Smooth muscle cell (in vitro differentiated cells): ENCODE data around the gene MAB21L3. TPM values are rescaled to one million over a fixed set of nuclear protein-coding genes. Genes with fewer than 3 reads are reported as not detected.

Experiments used
- DNase-seq: peaks from one replicate; lab custom pipeline; 2025; ENCODE audit not compliant: unreplicated experiment; lab: John Stamatoyannopoulos, UW
- H2AFZ ChIP-seq: fragments of 200-600 bp; sonication (generic); 2 replicates; pipeline ENCODE4 v1.6.0; 2016; ENCODE audit warnings: antibody characterized with exemption, low read depth, mild to moderate bottlenecking
- H3F3A ChIP-seq: fragments of 200-600 bp; sonication (generic); 2 replicates; pipeline ENCODE4 v1.6.0; 2017; ENCODE audit warnings: antibody characterized with exemption, low read depth
- H3K27ac ChIP-seq: fragments of 200-600 bp; sonication (generic); 2 replicates; pipeline ENCODE4 v1.5.1; 2016; ENCODE audit warnings: low read depth, mild to moderate bottlenecking
- H3K27me3 ChIP-seq: fragments of 200-600 bp; sonication (generic); 2 replicates; pipeline ENCODE4 v1.6.1; 2016; ENCODE audit warnings: low read depth, mild to moderate bottlenecking
- H3K36me3 ChIP-seq: fragments of 200-600 bp; sonication (generic); 2 replicates; pipeline ENCODE4 v1.5.1; 2016; ENCODE audit warnings: low read depth
- H3K4me1 ChIP-seq: fragments of 200-600 bp; sonication (generic); 2 replicates; pipeline ENCODE4 v1.5.1; 2016; ENCODE audit warnings: low read depth
- H3K4me2 ChIP-seq: fragments of 200-600 bp; sonication (generic); 2 replicates; pipeline ENCODE4 v1.6.0; 2016; ENCODE audit warnings: mild to moderate bottlenecking
- H3K4me3 ChIP-seq: fragments of 200-600 bp; sonication (generic); 2 replicates; pipeline ENCODE4 v1.5.1; 2016; ENCODE audit warnings: mild to moderate bottlenecking
- H3K79me2 ChIP-seq: fragments of 200-600 bp; sonication (generic); 2 replicates; pipeline ENCODE4 v1.6.0; 2016; ENCODE audit warnings: low read depth, mild to moderate bottlenecking
- H3K9ac ChIP-seq: fragments of 200-600 bp; sonication (generic); 2 replicates; pipeline ENCODE4 v1.6.0; 2016; ENCODE audit warnings: low read depth
- H3K9me3 ChIP-seq: fragments of 200-600 bp; sonication (generic); replicated peaks from 2 replicates; pipeline ENCODE4 v1.5.1; 2016; ENCODE audit warnings: low read depth
- H4K20me1 ChIP-seq: fragments of 200-600 bp; sonication (generic); 2 replicates; pipeline ENCODE4 v1.6.0; 2016; ENCODE audit warnings: low read depth
- WGBS: methylation state at CpG from one replicate; pipeline ENCODE4 v1.1.7; 2016; ENCODE audit warnings: low lambda C conversion rate; 5-methylcytosine and 5-hydroxymethylcytosine counted together
- polyA plus RNA-seq: library from polyadenylated mRNA; unstranded; fragments of >200 nt; fragmentation: Nextera tagmentation; extraction: Ambion mirVana; gene quantifications from 2 replicates; pipeline ENCODE4 v1.2.1, GENCODE V29; 2016
- total RNA-seq: library from RNA; depleted of rRNA; stranded (reverse); fragments of >200 nt; gene quantifications from 2 replicates; pipeline ENCODE4 v1.2.3, GENCODE V29; 2014
- TF ChIP-seq, protein P1 (sequence below): fragments of 200-600 bp; sonication (generic); IDR thresholded peaks from 2 replicates; pipeline ENCODE4 v1.5.1; 2017; ENCODE audit warnings: borderline replicate concordance, mild to moderate bottlenecking, antibody characterized with exemption; ENCODE audit not compliant: insufficient read depth, poor library complexity, severe bottlenecking

MAB21L3 gene
- total and polyA plus RNA-seq, 2 experiments from 2014 or later, result 0.13 to 0.26 TPM

DNA sequence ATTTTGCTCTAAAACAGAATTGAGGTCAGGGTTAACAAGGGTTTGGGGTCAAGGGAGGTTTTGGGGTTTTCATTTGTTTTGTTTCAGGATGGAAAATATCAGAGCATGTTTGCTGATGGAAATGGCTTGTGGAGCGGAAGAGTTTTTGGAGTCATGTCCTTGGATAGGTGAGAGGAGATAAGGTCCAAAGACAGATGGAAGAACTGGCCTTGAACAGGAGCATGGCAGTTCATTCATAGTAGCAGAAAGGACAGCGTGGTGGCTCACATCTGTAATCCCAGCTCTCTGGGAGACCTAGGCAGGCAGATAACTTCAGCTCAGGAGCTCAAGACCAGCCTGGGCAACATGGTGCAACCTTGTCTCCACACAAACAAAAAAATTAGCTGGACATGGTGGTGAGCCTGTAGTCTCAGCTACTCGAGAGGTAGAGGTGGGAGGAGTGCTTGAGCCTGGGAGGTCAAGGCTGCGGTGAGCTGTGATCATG lies 65.1 kb downstream of the MAB21L3 start:
- Histone ChIP-seq H3K4me2 (no peak overlapping the region), H3K79me2 (no peaks in the 10 kb centered on the region), H3K27me3 (peaks cover 6% of the 10 kb centered on the region), H2AFZ (no peak overlapping the region), H4K20me1 (no peaks in the 10 kb centered on the region), H3K9me3 (no peaks in the 10 kb centered on the region), H3K4me3 (no peak overlapping the region), H3F3A (no peaks in the 10 kb centered on the region), H3K36me3 (no peaks in the 10 kb centered on the region), H3K9ac (no peak overlapping the region), H3K27ac (no peak overlapping the region), H3K4me1 (no peaks in the 10 kb centered on the region)
- 88% methylated on average over 4 of the region's 4 CpGs for WGBS
- TF ChIP-seq, protein P1, sequence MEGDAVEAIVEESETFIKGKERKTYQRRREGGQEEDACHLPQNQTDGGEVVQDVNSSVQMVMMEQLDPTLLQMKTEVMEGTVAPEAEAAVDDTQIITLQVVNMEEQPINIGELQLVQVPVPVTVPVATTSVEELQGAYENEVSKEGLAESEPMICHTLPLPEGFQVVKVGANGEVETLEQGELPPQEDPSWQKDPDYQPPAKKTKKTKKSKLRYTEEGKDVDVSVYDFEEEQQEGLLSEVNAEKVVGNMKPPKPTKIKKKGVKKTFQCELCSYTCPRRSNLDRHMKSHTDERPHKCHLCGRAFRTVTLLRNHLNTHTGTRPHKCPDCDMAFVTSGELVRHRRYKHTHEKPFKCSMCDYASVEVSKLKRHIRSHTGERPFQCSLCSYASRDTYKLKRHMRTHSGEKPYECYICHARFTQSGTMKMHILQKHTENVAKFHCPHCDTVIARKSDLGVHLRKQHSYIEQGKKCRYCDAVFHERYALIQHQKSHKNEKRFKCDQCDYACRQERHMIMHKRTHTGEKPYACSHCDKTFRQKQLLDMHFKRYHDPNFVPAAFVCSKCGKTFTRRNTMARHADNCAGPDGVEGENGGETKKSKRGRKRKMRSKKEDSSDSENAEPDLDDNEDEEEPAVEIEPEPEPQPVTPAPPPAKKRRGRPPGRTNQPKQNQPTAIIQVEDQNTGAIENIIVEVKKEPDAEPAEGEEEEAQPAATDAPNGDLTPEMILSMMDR, result no peak
- DNase-seq, result no peak

DNA sequence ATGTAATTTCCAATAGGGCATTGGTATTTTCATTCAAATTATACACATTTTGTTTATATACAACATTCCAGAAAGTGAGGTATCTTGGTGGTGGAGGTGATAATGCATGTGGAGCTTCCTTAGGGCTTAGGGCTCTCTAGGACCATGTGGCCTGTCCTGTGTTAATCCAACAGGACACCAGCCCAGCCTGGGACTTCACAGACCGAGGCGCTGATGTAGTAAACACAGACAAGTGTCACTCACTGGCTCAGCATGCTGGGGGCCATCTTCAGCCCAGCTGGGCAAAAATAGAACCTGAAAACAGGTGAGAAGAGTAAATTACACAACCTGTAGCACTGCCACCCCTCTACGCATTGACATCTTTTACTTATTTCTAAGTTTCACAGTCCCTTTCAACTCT lies 66.7 kb downstream of the MAB21L3 start:
- H3K27ac ChIP-seq, result no peak overlapping the region

DNA sequence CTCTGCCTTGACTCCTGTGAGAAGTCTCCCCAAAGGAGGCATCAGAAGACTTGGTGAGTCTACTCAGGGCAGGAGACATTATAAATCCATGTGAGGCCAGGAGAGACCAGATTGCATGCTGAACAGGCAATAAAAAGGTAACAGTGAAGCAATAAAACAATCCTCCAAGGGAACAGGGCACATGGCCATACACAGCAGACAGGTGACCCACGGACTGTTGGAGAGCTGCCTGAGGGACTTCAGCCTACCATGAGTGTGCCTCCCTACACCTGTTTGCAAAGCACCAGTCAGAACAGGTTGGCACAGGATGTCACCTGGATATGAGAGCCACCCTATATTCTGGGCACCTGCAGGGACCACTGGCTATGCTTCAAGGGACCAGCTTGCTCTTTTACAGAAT lies 67.6 kb downstream of the MAB21L3 start:
- H3K9ac ChIP-seq, result no peak overlapping the region
- H3K27me3 ChIP-seq, result peaks cover 8% of the 10 kb centered on the region
- no peak overlapping the region for H3K4me3 ChIP-seq
- H3K27ac ChIP-seq, result no peak overlapping the region
- TF ChIP-seq, protein P1, result no peak
- no peak for DNase-seq
- no peak overlapping the region for H3K4me2 ChIP-seq
- H3K79me2 ChIP-seq, result no peaks in the 10 kb centered on the region
- WGBS, result 100% methylated on average over 1 of the region's 1 CpG
- H2AFZ ChIP-seq, result no peak overlapping the region
- no peaks in the 10 kb centered on the region for H3K36me3 ChIP-seq
- H3F3A ChIP-seq, result no peaks in the 10 kb centered on the region
- H3K4me1 ChIP-seq, result no peaks in the 10 kb centered on the region
- no peaks in the 10 kb centered on the region for H3K9me3 ChIP-seq
- no peaks in the 10 kb centered on the region for H4K20me1 ChIP-seq

More for the DNA sequence above, 66.7 kb downstream of the MAB21L3 start:
- H3K4me1 ChIP-seq, result no peaks in the 10 kb centered on the region
- no peaks in the 10 kb centered on the region for H3K79me2 ChIP-seq
- peaks cover 6% of the 10 kb centered on the region for H3K27me3 ChIP-seq
- no peak overlapping the region for H2AFZ ChIP-seq
- H3K4me3 ChIP-seq, result no peak overlapping the region
- H3K36me3 ChIP-seq, result no peaks in the 10 kb centered on the region
- no peaks in the 10 kb centered on the region for H3K9me3 ChIP-seq
- H3K9ac ChIP-seq, result no peak overlapping the region
- H4K20me1 ChIP-seq, result no peaks in the 10 kb centered on the region
- DNase-seq, result no peak
- TF ChIP-seq, protein P1, result no peak
- H3F3A ChIP-seq, result no peaks in the 10 kb centered on the region
- no peak overlapping the region for H3K4me2 ChIP-seq
- 92% methylated on average over 3 of the region's 3 CpGs for WGBS

DNA sequence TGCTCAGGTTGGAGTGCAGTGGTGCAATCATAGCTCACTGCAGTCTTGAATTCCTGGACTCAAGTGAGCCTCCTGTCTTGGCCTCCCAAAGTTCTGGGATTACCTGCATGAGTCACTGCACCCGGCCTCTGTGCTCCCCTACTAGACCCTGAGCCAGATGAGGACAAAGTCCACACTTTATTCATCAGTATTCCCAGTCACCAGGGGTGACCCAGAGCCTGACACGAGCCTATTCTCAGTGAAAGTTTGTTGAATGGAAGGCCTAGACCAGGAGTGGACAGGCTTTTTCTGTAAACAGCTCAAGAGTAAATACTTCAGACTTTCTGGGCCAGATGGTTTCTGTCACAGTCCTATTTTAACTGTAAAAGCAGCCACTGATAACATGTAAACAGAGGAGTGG lies 68.2 kb downstream of the MAB21L3 start:
- H3K4me3 ChIP-seq, result no peak overlapping the region
- H3K27ac ChIP-seq, result no peak overlapping the region
- DNase-seq, result no peak
- H3K9me3 ChIP-seq, result no peaks in the 10 kb centered on the region
- no peaks in the 10 kb centered on the region for H3K79me2 ChIP-seq
- H2AFZ ChIP-seq, result no peak overlapping the region
- TF ChIP-seq, protein P1, result no peak
- no peak overlapping the region for H3K4me2 ChIP-seq
- no peak overlapping the region for H3K9ac ChIP-seq
- peaks cover 8% of the 10 kb centered on the region for H3K27me3 ChIP-seq
- 57% methylated on average over 2 of the region's 2 CpGs for WGBS
- no peaks in the 10 kb centered on the region for H3K4me1 ChIP-seq
- no peaks in the 10 kb centered on the region for H3K36me3 ChIP-seq
- H3F3A ChIP-seq, result no peaks in the 10 kb centered on the region
- no peaks in the 10 kb centered on the region for H4K20me1 ChIP-seq
